AG09319 (cell line): ENCODE measurements around the gene FOSL1.

ENCODE experiments used
- DNase-seq: peaks from one replicate; pipeline ENCODE4 v3.0.0-alpha.2; 2010; ENCODE audit warnings: low read depth; ENCODE audit errors: extremely low read depth
- CTCF ChIP-seq: IDR thresholded peaks from 2 replicates; pipeline ENCODE4 v1.5.1; 2011; ENCODE audit warnings: low read depth, mild to moderate bottlenecking, inconsistent platforms, low read length, moderate library complexity

FOSL1 gene

GRCh38 chr11:65879617-65880016 is 20.6 kb downstream of the FOSL1 start, which contains the start of gene CTSW:
Gene CTSW (plus strand): TSS chr11:65879837. CDS start chr11:65879855, 18 bp downstream.
- no peak for TF ChIP-seq CTCF

GRCh38 chr11:65873318-65874156 is 26.7 kb downstream of the FOSL1 start:
- no peak for TF ChIP-seq CTCF
- DNase-seq = peak; percentile 83

More at GRCh38 chr11:65879617-65880016, 20.6 kb downstream of the FOSL1 start, which contains the start of gene CTSW:
- no peak for DNase-seq

- DNase-seq = no peak
- TF ChIP-seq CTCF = no peak
Observed at GRCh38 chr11:65872586-65873317, 27.4 kb downstream of the FOSL1 start, which contains the start of gene EFEMP2. Gene EFEMP2 (minus strand): TSS chr11:65872800. CDS start chr11:65872354, 446 bp downstream.

GRCh38 chr11:65871811-65872548 is 28.2 kb downstream of the FOSL1 start:
- no peak for DNase-seq
- TF ChIP-seq CTCF = peak; percentile 26

GRCh38 chr11:65870706-65871681 is 29.2 kb downstream of the FOSL1 start:
- no peak for DNase-seq
- no peak for TF ChIP-seq CTCF

- no peak for DNase-seq
- TF ChIP-seq CTCF = no peak
Observed at GRCh38 chr11:65870307-65870658, 29.9 kb downstream of the FOSL1 start.
